ENCODE measurements around the gene GPR31. TPM values are rescaled to one million over a fixed set of nuclear protein-coding genes. Genes with fewer than 3 reads are reported as not detected.

The GPR31 gene
- total RNA-seq, 1 experiment from 2014 or later = not detected

GRCh38 chr6:167141667-167142432 lies 15.9 kb downstream of the GPR31 start:
- H3K27me3 ChIP-seq (replicated peaks) = no peaks in the 10 kb centered on the region; the same call in 1 of the 2 replicates
- H3K4me3 ChIP-seq = no peak overlapping the region
- no peaks in the 10 kb centered on the region for H3K9me3 ChIP-seq (replicated peaks)
- H3K4me1 ChIP-seq (replicated peaks) = peaks cover 14% of the 10 kb centered on the region
- H3K27ac ChIP-seq = no peak overlapping the region
- H3K36me3 ChIP-seq = no peaks in the 10 kb centered on the region
- no peak for DNase-seq (ENCODE audit: low read depth in 1 of 2, low spot score in 2 of 2)

- Histone ChIP-seq H3K4me3 (no peak overlapping the region), H3K9me3 (replicated peaks) (no peaks in the 10 kb centered on the region), H3K27me3 (replicated peaks) (no peaks in the 10 kb centered on the region; the same call in 1 of the 2 replicates), H3K36me3 (no peaks in the 10 kb centered on the region), H3K27ac (no peak overlapping the region), H3K4me1 (replicated peaks) (peaks cover 14% of the 10 kb centered on the region)
- DNase-seq (ENCODE audit: low read depth in 1 of 2, low spot score in 2 of 2) = peak; percentile 34 to 58
Observed at GRCh38 chr6:167140589-167141474, 16.9 kb downstream of the GPR31 start.

- no peak overlapping the region for H3K4me3 ChIP-seq
- H3K27ac ChIP-seq = no peak overlapping the region
- H3K36me3 ChIP-seq = no peaks in the 10 kb centered on the region
- no peaks in the 10 kb centered on the region; the same call in 1 of the 2 replicates for H3K27me3 ChIP-seq (replicated peaks)
- H3K4me1 ChIP-seq (replicated peaks) = peaks cover 14% of the 10 kb centered on the region
- no peaks in the 10 kb centered on the region for H3K9me3 ChIP-seq (replicated peaks)
- DNase-seq (ENCODE audit: low read depth in 1 of 2, low spot score in 2 of 2) = no peak
Observed at GRCh38 chr6:167139761-167140160, 18.0 kb downstream of the GPR31 start.

GRCh38 chr6:167137881-167138280 lies 19.9 kb downstream of the GPR31 start:
- Histone ChIP-seq H3K27me3 (replicated peaks) (no peaks in the 10 kb centered on the region; the same call in 1 of the 2 replicates), H3K36me3 (no peaks in the 10 kb centered on the region), H3K9me3 (replicated peaks) (no peaks in the 10 kb centered on the region), H3K4me3 (no peak overlapping the region), H3K27ac (no peak overlapping the region), H3K4me1 (replicated peaks) (peaks cover 14% of the 10 kb centered on the region)
- DNase-seq (ENCODE audit: low read depth in 1 of 2, low spot score in 2 of 2) = no peak

GRCh38 chr6:167137081-167137480 lies 20.7 kb downstream of the GPR31 start:
- H3K4me3 ChIP-seq = no peak overlapping the region
- no peaks in the 10 kb centered on the region; the same call in 1 of the 2 replicates for H3K27me3 ChIP-seq (replicated peaks)
- no peak for DNase-seq (ENCODE audit: low read depth in 1 of 2, low spot score in 2 of 2)

GRCh38 chr6:167136376-167136775 lies 21.4 kb downstream of the GPR31 start:
- no peaks in the 10 kb centered on the region for H3K9me3 ChIP-seq (replicated peaks)
- H3K27ac ChIP-seq = no peak overlapping the region
- H3K4me3 ChIP-seq = no peak overlapping the region
- no peaks in the 10 kb centered on the region; the same call in 1 of the 2 replicates for H3K27me3 ChIP-seq (replicated peaks)
- H3K36me3 ChIP-seq = no peaks in the 10 kb centered on the region
- peaks cover 10% of the 10 kb centered on the region for H3K4me1 ChIP-seq (replicated peaks)
- no peak for DNase-seq (ENCODE audit: low read depth in 1 of 2, low spot score in 2 of 2)

More at GRCh38 chr6:167137081-167137480, 20.7 kb downstream of the GPR31 start:
- no peaks in the 10 kb centered on the region for H3K36me3 ChIP-seq
- peaks cover 14% of the 10 kb centered on the region for H3K4me1 ChIP-seq (replicated peaks)
- H3K27ac ChIP-seq = no peak overlapping the region
- no peaks in the 10 kb centered on the region for H3K9me3 ChIP-seq (replicated peaks)

GRCh38 chr6:167134448-167135328 lies 23.1 kb downstream of the GPR31 start:
- Histone ChIP-seq H3K4me1 (replicated peaks) (no peaks in the 10 kb centered on the region), H3K9me3 (replicated peaks) (no peaks in the 10 kb centered on the region), H3K36me3 (no peaks in the 10 kb centered on the region), H3K4me3 (no peak overlapping the region), H3K27me3 (replicated peaks) (no peaks in the 10 kb centered on the region), H3K27ac (no peak overlapping the region)
- DNase-seq (ENCODE audit: low read depth in 1 of 2, low spot score in 2 of 2) = no peak

GRCh38 chr6:167130712-167131684 lies 26.8 kb downstream of the GPR31 start:
- no peak for DNase-seq (ENCODE audit: low read depth in 1 of 2, low spot score in 2 of 2)
- Histone ChIP-seq H3K27ac (no peak overlapping the region), H3K9me3 (replicated peaks) (no peaks in the 10 kb centered on the region), H3K36me3 (no peaks in the 10 kb centered on the region), H3K4me1 (replicated peaks) (no peaks in the 10 kb centered on the region), H3K4me3 (no peak overlapping the region), H3K27me3 (replicated peaks) (no peaks in the 10 kb centered on the region)

- Histone ChIP-seq H3K4me3 (no peak overlapping the region), H3K4me1 (replicated peaks) (no peaks in the 10 kb centered on the region), H3K27ac (no peak overlapping the region), H3K9me3 (replicated peaks) (no peaks in the 10 kb centered on the region), H3K36me3 (no peaks in the 10 kb centered on the region), H3K27me3 (replicated peaks) (no peaks in the 10 kb centered on the region)
- DNase-seq (ENCODE audit: low read depth in 1 of 2, low spot score in 2 of 2) = no peak
Observed at GRCh38 chr6:167130008-167130677, 27.6 kb downstream of the GPR31 start.

GRCh38 chr6:167129562-167129961 lies 28.2 kb downstream of the GPR31 start:
- Histone ChIP-seq H3K27ac (no peak overlapping the region), H3K4me1 (replicated peaks) (no peaks in the 10 kb centered on the region), H3K9me3 (replicated peaks) (no peaks in the 10 kb centered on the region; the same call in 1 of the 2 replicates), H3K27me3 (replicated peaks) (no peaks in the 10 kb centered on the region), H3K4me3 (no peak overlapping the region), H3K36me3 (no peaks in the 10 kb centered on the region)
- no peak for DNase-seq (ENCODE audit: low read depth in 1 of 2, low spot score in 2 of 2)

- Histone ChIP-seq H3K4me1 (replicated peaks) (no peaks in the 10 kb centered on the region), H3K4me3 (no peak overlapping the region), H3K36me3 (no peaks in the 10 kb centered on the region), H3K9me3 (replicated peaks) (no peaks in the 10 kb centered on the region; the same call in 1 of the 2 replicates), H3K27ac (no peak overlapping the region), H3K27me3 (replicated peaks) (no peaks in the 10 kb centered on the region)
- no peak for DNase-seq (ENCODE audit: low read depth in 1 of 2, low spot score in 2 of 2)
Observed at GRCh38 chr6:167129159-167129558, 28.6 kb downstream of the GPR31 start.

All from SJSA1 (cell line).